HepG2 (cell line): ENCODE data around the gene KLB. TPM values are rescaled to one million over a fixed set of nuclear protein-coding genes. Genes with fewer than 3 reads are reported as not detected.

Experiments used
- ATF1 ChIP-seq: IDR thresholded peaks from 2 replicates; pipeline ENCODE4 v1.6.1; 2016; ENCODE audit warnings: mild to moderate bottlenecking, control low read depth
- ATM ChIP-seq: fragments of 450-650 bp; IDR thresholded peaks from 2 replicates; pipeline ENCODE4 v1.7.1; 2017; ENCODE audit warnings: mild to moderate bottlenecking, borderline replicate concordance
- CAMTA2 ChIP-seq: sonication (generic); formaldehyde crosslinking; IDR thresholded peaks from 2 replicates; pipeline ENCODE4 v1.4.0; 2020; ENCODE audit warnings: mild to moderate bottlenecking, missing genetic modification reagents, borderline replicate concordance
- FOXK1 ChIP-seq: sonication (generic); formaldehyde crosslinking; IDR thresholded peaks from 2 replicates; pipeline ENCODE4 v1.4.0; 2020; ENCODE audit warnings: low read depth, missing genetic modification reagents, borderline replicate concordance
- KDM4B ChIP-seq: sonication (generic); formaldehyde crosslinking; IDR thresholded peaks from 2 replicates; pipeline ENCODE4 v1.4.0; 2020; ENCODE audit warnings: missing genetic modification reagents
- MIER2 ChIP-seq: IDR thresholded peaks from 2 replicates; pipeline ENCODE4 v1.6.1; 2016; ENCODE audit warnings: missing biosample characterization, missing genetic modification reagents
- NR2F2 ChIP-seq: IDR thresholded peaks from 2 replicates; pipeline ENCODE4 v1.6.1; 2012; ENCODE audit warnings: low read depth, inconsistent platforms, borderline replicate concordance
- PHF8 ChIP-seq: sonication (generic); formaldehyde crosslinking; IDR thresholded peaks from 2 replicates; pipeline ENCODE4 v1.5.0; 2020; ENCODE audit warnings: missing genetic modification reagents
- RFXAP ChIP-seq: sonication (generic); formaldehyde crosslinking; IDR thresholded peaks from 2 replicates; pipeline ENCODE4 v1.4.0; 2020; ENCODE audit warnings: missing genetic modification reagents, borderline replicate concordance
- SMAD1 ChIP-seq: sonication (generic); formaldehyde crosslinking; IDR thresholded peaks from 2 replicates; pipeline ENCODE4 v1.4.0; 2020; ENCODE audit warnings: missing genetic modification reagents, low read depth, mild to moderate bottlenecking, borderline replicate concordance
- TRIM24 ChIP-seq: sonication (generic); formaldehyde crosslinking; IDR thresholded peaks from 2 replicates; pipeline ENCODE4 v1.8.0; 2022; ENCODE audit warnings: mild to moderate bottlenecking, missing genetic modification reagents
- ZMYM3 ChIP-seq: sonication (generic); formaldehyde crosslinking; IDR thresholded peaks from 2 replicates; pipeline ENCODE4 v1.5.1; 2020; ENCODE audit warnings: mild to moderate bottlenecking, missing genetic modification reagents
- ZNF275 ChIP-seq: sonication (generic); formaldehyde crosslinking; IDR thresholded peaks from 2 replicates; pipeline ENCODE4 v1.8.0; 2022; ENCODE audit warnings: missing genetic modification reagents, mild to moderate bottlenecking, inconsistent platforms, borderline replicate concordance
- ZNF329 ChIP-seq: sonication (generic); formaldehyde crosslinking; IDR thresholded peaks from 2 replicates; pipeline ENCODE4 v1.9.0; 2021; ENCODE audit warnings: low read depth, mild to moderate bottlenecking, missing genetic modification reagents
- ZNF350 ChIP-seq: sonication (generic); formaldehyde crosslinking; IDR thresholded peaks from 2 replicates; pipeline ENCODE4 v1.4.0; 2020; ENCODE audit warnings: mild to moderate bottlenecking, low read depth, missing genetic modification reagents, borderline replicate concordance
- ZNF354B ChIP-seq: sonication (generic); formaldehyde crosslinking; IDR thresholded peaks from 2 replicates; pipeline ENCODE4 v1.8.0; 2022; ENCODE audit warnings: mild to moderate bottlenecking, missing genetic modification reagents
- ZNF383 ChIP-seq: sonication (generic); formaldehyde crosslinking; IDR thresholded peaks from 2 replicates; pipeline ENCODE4 v1.4.0; 2020; ENCODE audit warnings: missing genetic modification reagents, mild to moderate bottlenecking, borderline replicate concordance
- ZNF430 ChIP-seq: sonication (generic); formaldehyde crosslinking; IDR thresholded peaks from 2 replicates; pipeline ENCODE4 v1.9.0; 2021; ENCODE audit warnings: mild to moderate bottlenecking, missing genetic modification reagents
- polyA plus RNA-seq, 8 experiments: library from polyadenylated mRNA; depleted of rRNA in 3 of 8; stranded (reverse) in 7 of 8; unstranded in 1 of 8; fragments of >200 nt; fragmentation: Illumina TruSeq in 4 of 8; extraction: Trizol in 4 of 8; gene quantifications; 2 replicates each; pipeline versions ENCODE4 v1.2.1 to v1.2.3, GENCODE V29; 2011 to 2016; ENCODE audit warnings: low read depth in 4 of 8, missing spikeins in 1 of 8, mixed read lengths in 1 of 8; ENCODE audit not compliant: insufficient read depth in 1 of 8
- total RNA-seq, 5 experiments: library from RNA; depleted of rRNA; stranded (reverse); fragments of >200 nt; fragmentation: Illumina TruSeq; extraction: Trizol; gene quantifications; 2 replicates each; pipeline ENCODE4 v1.2.3, GENCODE V29; 2016; ENCODE audit warnings: low read depth in 1 of 5
- TF ChIP-seq, protein P1 (sequence below): sonication (generic); formaldehyde crosslinking; IDR thresholded peaks from 2 replicates; pipeline ENCODE4 v1.9.0; 2021; ENCODE audit warnings: mild to moderate bottlenecking, missing genetic modification reagents
- TF ChIP-seq, protein P2 (sequence below): sonication (generic); formaldehyde crosslinking; IDR thresholded peaks from 2 replicates; pipeline ENCODE4 v1.9.0; 2021; ENCODE audit warnings: missing genetic modification reagents, borderline replicate concordance

Gene KLB
- total and polyA plus RNA-seq, 2 of the 13 experiments (the other 11 are each of a cell fraction or from before 2014, with no cell fraction given) = 25.3 to 82.0 TPM

DNA sequence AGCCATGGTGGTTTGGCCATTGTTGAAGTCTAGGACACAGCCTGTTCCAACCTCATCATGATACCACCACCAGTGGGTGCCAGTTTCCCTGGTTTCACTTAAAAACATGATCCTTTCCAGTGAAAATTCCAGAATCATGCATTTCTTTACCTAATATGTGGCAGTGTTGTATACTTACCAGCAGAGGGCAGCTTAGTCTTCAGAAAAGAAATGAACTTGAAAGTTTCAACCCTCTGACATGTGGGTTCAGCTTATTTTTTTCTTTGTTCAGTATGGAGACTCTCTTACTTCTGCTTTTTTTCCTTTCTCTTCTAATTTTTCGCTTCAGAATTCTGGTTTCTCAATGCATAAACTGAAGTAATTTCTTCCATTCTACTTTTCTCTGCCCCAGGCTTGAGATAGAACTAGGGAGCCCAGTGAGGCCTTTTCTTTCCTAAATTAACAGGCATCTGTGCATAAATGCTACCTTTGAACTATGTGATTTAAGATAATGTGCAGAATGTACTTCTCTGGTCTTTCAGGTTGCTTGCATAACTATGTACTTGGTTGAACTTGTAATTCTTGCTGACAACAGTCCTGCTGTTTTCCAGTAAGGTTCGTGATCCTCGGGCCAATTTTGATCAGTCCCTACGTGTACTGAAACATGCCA is 62.8 kb downstream of the KLB start (continued):
- TF ChIP-seq, protein P1, sequence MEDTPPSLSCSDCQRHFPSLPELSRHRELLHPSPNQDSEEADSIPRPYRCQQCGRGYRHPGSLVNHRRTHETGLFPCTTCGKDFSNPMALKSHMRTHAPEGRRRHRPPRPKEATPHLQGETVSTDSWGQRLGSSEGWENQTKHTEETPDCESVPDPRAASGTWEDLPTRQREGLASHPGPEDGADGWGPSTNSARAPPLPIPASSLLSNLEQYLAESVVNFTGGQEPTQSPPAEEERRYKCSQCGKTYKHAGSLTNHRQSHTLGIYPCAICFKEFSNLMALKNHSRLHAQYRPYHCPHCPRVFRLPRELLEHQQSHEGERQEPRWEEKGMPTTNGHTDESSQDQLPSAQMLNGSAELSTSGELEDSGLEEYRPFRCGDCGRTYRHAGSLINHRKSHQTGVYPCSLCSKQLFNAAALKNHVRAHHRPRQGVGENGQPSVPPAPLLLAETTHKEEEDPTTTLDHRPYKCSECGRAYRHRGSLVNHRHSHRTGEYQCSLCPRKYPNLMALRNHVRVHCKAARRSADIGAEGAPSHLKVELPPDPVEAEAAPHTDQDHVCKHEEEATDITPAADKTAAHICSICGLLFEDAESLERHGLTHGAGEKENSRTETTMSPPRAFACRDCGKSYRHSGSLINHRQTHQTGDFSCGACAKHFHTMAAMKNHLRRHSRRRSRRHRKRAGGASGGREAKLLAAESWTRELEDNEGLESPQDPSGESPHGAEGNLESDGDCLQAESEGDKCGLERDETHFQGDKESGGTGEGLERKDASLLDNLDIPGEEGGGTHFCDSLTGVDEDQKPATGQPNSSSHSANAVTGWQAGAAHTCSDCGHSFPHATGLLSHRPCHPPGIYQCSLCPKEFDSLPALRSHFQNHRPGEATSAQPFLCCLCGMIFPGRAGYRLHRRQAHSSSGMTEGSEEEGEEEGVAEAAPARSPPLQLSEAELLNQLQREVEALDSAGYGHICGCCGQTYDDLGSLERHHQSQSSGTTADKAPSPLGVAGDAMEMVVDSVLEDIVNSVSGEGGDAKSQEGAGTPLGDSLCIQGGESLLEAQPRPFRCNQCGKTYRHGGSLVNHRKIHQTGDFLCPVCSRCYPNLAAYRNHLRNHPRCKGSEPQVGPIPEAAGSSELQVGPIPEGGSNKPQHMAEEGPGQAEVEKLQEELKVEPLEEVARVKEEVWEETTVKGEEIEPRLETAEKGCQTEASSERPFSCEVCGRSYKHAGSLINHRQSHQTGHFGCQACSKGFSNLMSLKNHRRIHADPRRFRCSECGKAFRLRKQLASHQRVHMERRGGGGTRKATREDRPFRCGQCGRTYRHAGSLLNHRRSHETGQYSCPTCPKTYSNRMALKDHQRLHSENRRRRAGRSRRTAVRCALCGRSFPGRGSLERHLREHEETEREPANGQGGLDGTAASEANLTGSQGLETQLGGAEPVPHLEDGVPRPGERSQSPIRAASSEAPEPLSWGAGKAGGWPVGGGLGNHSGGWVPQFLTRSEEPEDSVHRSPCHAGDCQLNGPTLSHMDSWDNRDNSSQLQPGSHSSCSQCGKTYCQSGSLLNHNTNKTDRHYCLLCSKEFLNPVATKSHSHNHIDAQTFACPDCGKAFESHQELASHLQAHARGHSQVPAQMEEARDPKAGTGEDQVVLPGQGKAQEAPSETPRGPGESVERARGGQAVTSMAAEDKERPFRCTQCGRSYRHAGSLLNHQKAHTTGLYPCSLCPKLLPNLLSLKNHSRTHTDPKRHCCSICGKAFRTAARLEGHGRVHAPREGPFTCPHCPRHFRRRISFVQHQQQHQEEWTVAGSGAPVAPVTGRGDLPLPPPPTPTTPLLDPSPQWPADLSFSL (CRISPR knock-in tag) = no peak
- no peak for TF ChIP-seq TRIM24 (CRISPR knock-in tag)
- no peak for TF ChIP-seq PHF8
- TF ChIP-seq ATM = no peak
- TF ChIP-seq ZNF329 = no peak
- TF ChIP-seq CAMTA2 (CRISPR knock-in tag) = no peak
- TF ChIP-seq RFXAP (CRISPR knock-in tag) = no peak
- peak; percentile 31; the same call in 1 of the 2 replicates for TF ChIP-seq FOXK1 (CRISPR knock-in tag)
- TF ChIP-seq ZNF354B = no peak
- TF ChIP-seq SMAD1 = no peak
- no peak for TF ChIP-seq KDM4B (CRISPR knock-in tag)
- TF ChIP-seq, protein P2, sequence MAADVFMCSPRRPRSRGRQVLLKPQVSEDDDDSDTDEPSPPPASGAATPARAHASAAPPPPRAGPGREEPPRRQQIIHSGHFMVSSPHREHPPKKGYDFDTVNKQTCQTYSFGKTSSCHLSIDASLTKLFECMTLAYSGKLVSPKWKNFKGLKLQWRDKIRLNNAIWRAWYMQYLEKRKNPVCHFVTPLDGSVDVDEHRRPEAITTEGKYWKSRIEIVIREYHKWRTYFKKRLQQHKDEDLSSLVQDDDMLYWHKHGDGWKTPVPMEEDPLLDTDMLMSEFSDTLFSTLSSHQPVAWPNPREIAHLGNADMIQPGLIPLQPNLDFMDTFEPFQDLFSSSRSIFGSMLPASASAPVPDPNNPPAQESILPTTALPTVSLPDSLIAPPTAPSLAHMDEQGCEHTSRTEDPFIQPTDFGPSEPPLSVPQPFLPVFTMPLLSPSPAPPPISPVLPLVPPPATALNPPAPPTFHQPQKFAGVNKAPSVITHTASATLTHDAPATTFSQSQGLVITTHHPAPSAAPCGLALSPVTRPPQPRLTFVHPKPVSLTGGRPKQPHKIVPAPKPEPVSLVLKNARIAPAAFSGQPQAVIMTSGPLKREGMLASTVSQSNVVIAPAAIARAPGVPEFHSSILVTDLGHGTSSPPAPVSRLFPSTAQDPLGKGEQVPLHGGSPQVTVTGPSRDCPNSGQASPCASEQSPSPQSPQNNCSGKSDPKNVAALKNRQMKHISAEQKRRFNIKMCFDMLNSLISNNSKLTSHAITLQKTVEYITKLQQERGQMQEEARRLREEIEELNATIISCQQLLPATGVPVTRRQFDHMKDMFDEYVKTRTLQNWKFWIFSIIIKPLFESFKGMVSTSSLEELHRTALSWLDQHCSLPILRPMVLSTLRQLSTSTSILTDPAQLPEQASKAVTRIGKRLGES (CRISPR knock-in tag) = no peak
- no peak for TF ChIP-seq ZMYM3 (CRISPR knock-in tag)
- no peak for TF ChIP-seq ZNF350
- no peak for TF ChIP-seq ZNF383 (CRISPR knock-in tag)
- peak; percentile 58; the same call in 1 of the 2 replicates for TF ChIP-seq ATF1 (CRISPR knock-in tag)
- no peak for TF ChIP-seq ZNF275
- TF ChIP-seq MIER2 (CRISPR knock-in tag) = peak; percentile 21; the same call in 1 of the 2 replicates
- no peak for TF ChIP-seq NR2F2
- TF ChIP-seq ZNF430 = no peak
